ENCODE measurements around the gene MYRFL. TPM values are rescaled to one million over a fixed set of nuclear protein-coding genes. Genes with fewer than 3 reads are reported as not detected.

The MYRFL gene
- total RNA-seq, 3 donors from 2014 or later (not counting 1 experiment from before 2014, with no cell fraction given) = not detected

- Histone ChIP-seq H3K4me3 (ENCODE audit: low read length) (no peak overlapping the region), H3K27me3 (ENCODE audit: control insufficient read depth, insufficient read depth, low read length) (no peaks in the 10 kb centered on the region), H3K36me3 (ENCODE audit: control insufficient read depth, insufficient read depth, low read length) (no peaks in the 10 kb centered on the region), H3K4me1 (ENCODE audit: control insufficient read depth, insufficient read depth, low read length) (no peaks in the 10 kb centered on the region), H3K9me3 (ENCODE audit: control insufficient read depth, insufficient read depth, low read length) (no peaks in the 10 kb centered on the region), H3K27ac (ENCODE audit: low read length) (no peak overlapping the region)
- intact Hi-C loops (cut with micrococcal nuclease) = no loop called here
- DNase-seq (no peak), ATAC-seq (no peak)
- Mint-ChIP-seq H3K27ac (no peak overlapping the region), H3K4me1 (no peaks in the 10 kb centered on the region), H3K27me3 (ENCODE audit: low read depth in 2 of 2) (peaks cover 3 to 38% of the 10 kb centered on the region in 2 donors), H3K4me3 (no peak overlapping the region), H3K9me3 (no peaks in the 10 kb centered on the region), H3K36me3 (no peaks in the 10 kb centered on the region)
- no peak for TF ChIP-seq CTCF (IDR thresholded peaks at IDR 0.05)
- WGBS (ENCODE audit: insufficient coverage) = 89% methylated on average over 6 of the region's 6 CpGs
Observed at GRCh38 chr12:69994724-69995173, 169.7 kb downstream of the MYRFL start.

GRCh38 chr12:69996241-69996640 lies 171.2 kb downstream of the MYRFL start:
- Histone ChIP-seq H3K9me3 (ENCODE audit: control insufficient read depth, insufficient read depth, low read length) (no peaks in the 10 kb centered on the region), H3K27me3 (ENCODE audit: control insufficient read depth, insufficient read depth, low read length) (no peaks in the 10 kb centered on the region), H3K4me3 (ENCODE audit: low read length) (no peak overlapping the region), H3K36me3 (ENCODE audit: control insufficient read depth, insufficient read depth, low read length) (no peaks in the 10 kb centered on the region), H3K27ac (ENCODE audit: low read length) (no peak overlapping the region), H3K4me1 (ENCODE audit: control insufficient read depth, insufficient read depth, low read length) (no peaks in the 10 kb centered on the region)
- TF ChIP-seq CTCF (IDR thresholded peaks at IDR 0.05) = no peak
- no peak overlapping the region for H3K4me3 Mint-ChIP-seq
- WGBS (ENCODE audit: insufficient coverage) = 92% methylated on average over 1 of the region's 2 CpGs
- peaks cover 3 to 28% of the 10 kb centered on the region in 2 donors for H3K27me3 Mint-ChIP-seq (ENCODE audit: low read depth in 2 of 2)
- H3K36me3 Mint-ChIP-seq = no peaks in the 10 kb centered on the region
- H3K4me1 Mint-ChIP-seq = no peaks in the 10 kb centered on the region
- intact Hi-C loops (cut with micrococcal nuclease) = no loop called here
- no peak for ATAC-seq
- DNase-seq = no peak
- no peak overlapping the region for H3K27ac Mint-ChIP-seq
- H3K9me3 Mint-ChIP-seq = no peaks in the 10 kb centered on the region

- Histone ChIP-seq H3K27me3 (ENCODE audit: control insufficient read depth, insufficient read depth, low read length) (no peaks in the 10 kb centered on the region), H3K4me3 (ENCODE audit: low read length) (no peak overlapping the region), H3K27ac (ENCODE audit: low read length) (no peak overlapping the region), H3K9me3 (ENCODE audit: control insufficient read depth, insufficient read depth, low read length) (no peaks in the 10 kb centered on the region), H3K36me3 (ENCODE audit: control insufficient read depth, insufficient read depth, low read length) (no peaks in the 10 kb centered on the region), H3K4me1 (ENCODE audit: control insufficient read depth, insufficient read depth, low read length) (no peaks in the 10 kb centered on the region)
- intact Hi-C loops (cut with micrococcal nuclease) = no loop called here
- Mint-ChIP-seq H3K4me1 (no peaks in the 10 kb centered on the region), H3K4me3 (no peak overlapping the region), H3K9me3 (no peaks in the 10 kb centered on the region), H3K27me3 (ENCODE audit: low read depth in 2 of 2) (peaks cover 3 to 28% of the 10 kb centered on the region in 2 donors), H3K27ac (no peak overlapping the region), H3K36me3 (no peaks in the 10 kb centered on the region)
- no peak for DNase-seq
- 100% methylated on average over 2 of the region's 2 CpGs for WGBS (ENCODE audit: insufficient coverage)
- ATAC-seq = no peak
- no peak for TF ChIP-seq CTCF (IDR thresholded peaks at IDR 0.05)
Observed at GRCh38 chr12:69996722-69997121, 171.7 kb downstream of the MYRFL start.

GRCh38 chr12:69998011-69998410 lies 173.0 kb downstream of the MYRFL start:
- 95% methylated on average over 11 of the region's 11 CpGs for WGBS (ENCODE audit: insufficient coverage)
- Mint-ChIP-seq H3K27ac (no peak overlapping the region), H3K4me1 (no peaks in the 10 kb centered on the region), H3K36me3 (no peaks in the 10 kb centered on the region), H3K27me3 (ENCODE audit: low read depth in 2 of 2) (peaks cover 3 to 28% of the 10 kb centered on the region in 2 donors), H3K9me3 (no peaks in the 10 kb centered on the region), H3K4me3 (no peak overlapping the region)
- no peak overlapping the region for H3K27ac ChIP-seq (ENCODE audit: low read length)
- H3K4me1 ChIP-seq (ENCODE audit: control insufficient read depth, insufficient read depth, low read length) = no peaks in the 10 kb centered on the region
- TF ChIP-seq CTCF (IDR thresholded peaks at IDR 0.05) = no peak
- no peaks in the 10 kb centered on the region for H3K27me3 ChIP-seq (ENCODE audit: control insufficient read depth, insufficient read depth, low read length)
- ATAC-seq = no peak
- intact Hi-C loops (cut with micrococcal nuclease) = no loop called here
- H3K9me3 ChIP-seq (ENCODE audit: control insufficient read depth, insufficient read depth, low read length) = no peaks in the 10 kb centered on the region
- DNase-seq = no peak
- H3K4me3 ChIP-seq (ENCODE audit: low read length) = no peak overlapping the region
- no peaks in the 10 kb centered on the region for H3K36me3 ChIP-seq (ENCODE audit: control insufficient read depth, insufficient read depth, low read length)

All from natural killer cell (primary cell).